GM12874 (cell line): ENCODE data around the gene KCNG2.

Experiments
- TF ChIP-seq, protein P1 (sequence below): IDR thresholded peaks from 2 replicates; pipeline ENCODE4 v1.5.1; 2011; ENCODE audit warnings: low read depth, mild to moderate bottlenecking, control low read depth, low read length, moderate library complexity; ENCODE audit not compliant: insufficient read depth

Gene KCNG2

DNA sequence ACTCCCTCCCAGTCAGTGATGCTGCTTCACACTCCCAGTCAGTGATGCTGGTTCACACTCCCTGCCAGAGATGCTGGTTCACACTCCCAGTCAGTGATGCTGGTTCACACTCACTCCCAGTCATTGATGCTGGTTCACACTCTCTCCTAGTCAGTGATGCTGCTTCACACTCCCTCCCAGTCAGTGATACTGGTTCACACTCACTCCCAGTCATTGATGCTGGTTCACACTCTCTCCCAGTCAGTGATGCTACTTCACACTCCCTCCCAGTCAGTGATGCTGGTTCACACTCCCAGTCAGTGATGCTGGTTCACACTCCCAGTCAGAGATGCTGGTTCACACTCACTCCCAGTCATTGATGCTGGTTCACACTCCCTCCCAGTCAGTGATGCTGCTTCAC lies 34.3 kb upstream of the KCNG2 start:
- TF ChIP-seq, protein P1, sequence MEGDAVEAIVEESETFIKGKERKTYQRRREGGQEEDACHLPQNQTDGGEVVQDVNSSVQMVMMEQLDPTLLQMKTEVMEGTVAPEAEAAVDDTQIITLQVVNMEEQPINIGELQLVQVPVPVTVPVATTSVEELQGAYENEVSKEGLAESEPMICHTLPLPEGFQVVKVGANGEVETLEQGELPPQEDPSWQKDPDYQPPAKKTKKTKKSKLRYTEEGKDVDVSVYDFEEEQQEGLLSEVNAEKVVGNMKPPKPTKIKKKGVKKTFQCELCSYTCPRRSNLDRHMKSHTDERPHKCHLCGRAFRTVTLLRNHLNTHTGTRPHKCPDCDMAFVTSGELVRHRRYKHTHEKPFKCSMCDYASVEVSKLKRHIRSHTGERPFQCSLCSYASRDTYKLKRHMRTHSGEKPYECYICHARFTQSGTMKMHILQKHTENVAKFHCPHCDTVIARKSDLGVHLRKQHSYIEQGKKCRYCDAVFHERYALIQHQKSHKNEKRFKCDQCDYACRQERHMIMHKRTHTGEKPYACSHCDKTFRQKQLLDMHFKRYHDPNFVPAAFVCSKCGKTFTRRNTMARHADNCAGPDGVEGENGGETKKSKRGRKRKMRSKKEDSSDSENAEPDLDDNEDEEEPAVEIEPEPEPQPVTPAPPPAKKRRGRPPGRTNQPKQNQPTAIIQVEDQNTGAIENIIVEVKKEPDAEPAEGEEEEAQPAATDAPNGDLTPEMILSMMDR, result no peak

DNA sequence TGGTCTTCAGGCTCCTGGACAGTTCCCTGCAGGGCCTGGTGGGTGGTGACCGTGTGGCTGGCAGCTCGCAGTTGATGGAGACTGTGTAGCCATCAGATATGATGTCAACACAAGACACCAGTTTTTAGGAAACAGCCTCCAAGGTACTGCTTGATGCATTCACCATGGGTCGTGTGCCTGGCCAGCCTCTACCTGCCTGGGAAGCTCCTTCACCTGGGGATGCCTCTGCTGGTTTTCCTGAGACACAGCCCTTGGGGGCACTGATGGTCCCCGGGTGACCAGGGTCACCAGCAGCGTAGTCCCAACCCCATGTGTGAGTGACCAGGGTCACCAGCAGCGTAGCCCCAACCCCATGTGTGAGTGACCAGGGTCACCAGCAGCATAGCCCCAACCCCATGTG lies 33.6 kb upstream of the KCNG2 start:
- TF ChIP-seq, protein P1, result no peak

DNA sequence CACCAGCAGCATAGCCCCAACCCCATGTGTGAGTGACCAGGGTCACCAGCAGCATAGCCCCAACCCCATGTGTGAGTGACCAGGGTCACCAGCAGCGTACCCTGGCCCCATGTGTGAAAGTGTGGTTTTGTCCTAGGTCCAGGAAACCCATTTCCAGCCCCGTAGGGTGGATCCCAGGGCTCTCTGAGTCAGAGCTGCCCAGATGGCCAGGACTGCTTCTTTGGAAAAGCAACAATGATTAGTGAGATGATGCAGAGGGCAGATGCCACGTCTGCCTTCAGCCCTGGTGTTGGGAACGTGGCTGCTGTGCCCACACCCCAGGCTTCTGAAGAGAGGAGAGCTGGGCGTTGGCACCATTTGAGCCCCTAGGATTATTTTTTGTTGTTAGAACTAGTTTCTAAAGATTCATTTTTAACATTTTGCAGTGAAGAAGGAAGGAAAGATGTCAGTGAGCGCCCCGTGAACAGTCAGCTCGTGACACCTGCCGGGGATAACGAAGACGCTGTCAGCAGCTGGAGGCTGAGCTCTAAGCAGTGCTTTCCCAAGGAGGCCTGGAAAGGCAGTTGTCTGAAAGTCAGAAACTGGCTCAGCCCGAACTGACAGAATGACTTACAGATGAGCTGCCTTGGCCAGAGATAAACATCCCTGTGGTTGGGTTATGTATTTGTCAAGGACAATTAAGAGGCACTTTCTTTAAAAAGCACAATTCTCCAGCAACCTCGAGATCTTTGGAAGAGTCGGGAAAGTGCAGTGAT lies 32.1 kb upstream of the KCNG2 start:
- TF ChIP-seq, protein P1, result no peak

DNA sequence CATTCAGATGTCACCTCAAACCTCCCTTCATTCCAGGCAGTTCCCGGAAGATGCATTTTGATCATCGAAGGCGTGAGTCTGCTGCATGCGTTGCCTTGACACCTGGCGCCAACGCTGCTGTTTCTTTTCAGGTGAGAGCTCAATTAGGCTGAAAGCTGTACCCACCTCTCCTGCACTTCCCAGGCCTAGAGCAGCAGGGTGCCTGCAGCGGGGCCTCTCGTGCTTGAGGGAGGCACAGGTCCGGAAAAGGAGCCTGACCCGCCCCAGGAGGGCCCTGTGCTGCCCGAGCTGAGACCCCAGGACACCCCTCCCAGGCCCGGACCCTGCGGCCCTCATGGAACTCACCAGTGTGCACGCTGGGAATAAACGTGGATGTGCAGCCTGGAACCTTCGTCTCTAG lies 31.4 kb upstream of the KCNG2 start:
- TF ChIP-seq, protein P1, result no peak

DNA sequence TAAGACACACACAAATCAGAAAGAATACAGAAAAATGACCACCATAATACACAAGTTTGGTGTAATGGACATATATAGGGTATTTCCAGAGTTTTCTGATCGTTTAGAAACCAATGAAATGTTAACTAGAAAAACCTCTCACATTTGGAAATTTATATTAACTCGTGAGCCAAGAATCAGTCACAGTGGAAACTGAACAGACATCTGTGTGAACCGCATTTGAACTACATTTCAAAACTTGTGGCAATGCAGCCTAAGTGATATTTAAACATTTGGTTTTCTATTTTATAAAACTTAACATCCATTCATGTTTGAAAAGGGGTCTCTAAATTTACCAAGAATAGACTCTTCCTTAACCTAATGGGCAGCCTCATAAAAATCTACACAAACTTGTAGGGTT lies 29.0 kb upstream of the KCNG2 start:
- TF ChIP-seq, protein P1, result no peak

DNA sequence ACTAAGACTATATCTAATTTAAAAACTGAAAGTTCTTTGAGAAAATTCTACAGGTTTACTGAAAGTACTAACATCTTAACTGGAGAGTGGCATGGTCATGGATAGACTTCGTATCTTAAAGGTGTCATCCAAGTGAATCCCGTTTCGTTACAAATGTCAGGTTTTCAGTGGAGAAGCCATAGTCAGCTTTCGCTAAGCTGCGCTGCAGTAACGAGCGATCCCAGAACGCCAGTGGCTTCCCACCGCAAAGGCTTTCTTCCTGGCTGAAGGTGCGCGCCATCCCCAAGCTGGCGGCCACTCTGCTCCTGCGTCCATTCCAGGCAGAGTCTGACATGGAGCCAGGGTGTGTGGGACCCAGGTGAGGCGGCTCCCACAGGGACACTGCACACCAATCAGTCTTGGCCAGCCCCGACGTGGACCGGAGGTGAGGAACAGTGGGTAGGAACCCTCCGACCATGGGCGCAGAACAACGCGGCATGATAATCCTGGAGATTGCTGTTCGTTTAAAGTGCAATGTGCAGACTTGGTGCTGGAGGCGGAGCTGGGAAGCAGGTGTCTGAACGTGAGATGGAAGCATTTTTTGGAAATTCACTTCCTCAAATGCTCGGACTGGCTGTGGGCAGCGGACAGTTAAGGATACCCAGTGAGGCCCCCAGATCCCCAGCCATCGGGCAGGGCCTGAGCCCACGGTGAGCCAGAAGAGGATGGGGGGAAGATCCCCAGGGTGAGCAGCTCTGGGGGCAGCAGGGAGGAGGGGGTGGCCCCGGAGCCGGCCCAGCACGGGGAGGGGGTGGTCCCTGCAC lies 27.8 kb upstream of the KCNG2 start:
- TF ChIP-seq, protein P1, result no peak

DNA sequence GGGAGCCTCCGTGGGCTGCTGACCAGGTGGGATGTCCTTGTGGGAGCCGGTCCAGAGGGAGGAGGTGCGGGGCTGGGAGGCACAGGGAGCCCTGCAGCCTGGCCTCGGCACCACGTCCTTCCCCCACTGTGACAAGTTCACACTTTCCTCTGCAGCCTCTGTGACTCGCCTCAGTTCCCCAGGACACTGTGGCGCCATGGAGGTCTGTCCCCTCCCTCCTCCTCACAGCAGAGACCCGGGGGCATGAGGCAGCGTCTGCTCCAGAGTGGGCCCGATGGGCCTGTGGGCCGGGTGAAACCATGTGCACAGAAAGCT lies 27.3 kb upstream of the KCNG2 start:
- TF ChIP-seq, protein P1, result no peak
